ENCODE measurements around the gene NFATC1. TPM values are rescaled to one million over a fixed set of nuclear protein-coding genes. Genes with fewer than 3 reads are reported as not detected.
"Not testable (repeated sequence)": the region's sequence is repeated elsewhere in the genome, so short reads cannot be mapped to it uniquely, and the experiment has no call there.

NFATC1 gene
- total RNA-seq, 4 donors from 2014 or later: 7.1 to 74.7 (median 28.4) TPM

DNA sequence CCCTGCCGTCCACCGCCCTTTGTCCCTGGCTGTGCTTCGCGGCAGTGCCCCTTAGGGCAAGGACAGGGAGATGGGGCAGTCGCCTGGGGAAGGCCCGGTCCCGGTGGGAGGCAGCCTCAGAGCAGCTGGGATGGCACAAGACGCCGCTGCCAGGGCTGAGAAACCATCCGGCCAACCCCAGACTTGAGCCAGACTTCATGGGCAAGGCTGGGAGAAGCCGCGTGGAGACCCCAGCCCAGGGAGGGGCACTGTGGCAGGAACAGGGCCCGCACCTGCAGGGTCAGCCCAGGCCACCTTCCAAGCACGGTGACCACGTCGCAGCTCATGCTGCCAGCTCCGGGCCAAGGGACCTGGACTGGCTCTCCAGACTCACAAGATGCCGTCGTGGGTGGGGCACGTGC, 84.0 kb downstream of the NFATC1 start:
- no peak for TF ChIP-seq POLR2A (IDR thresholded peaks at IDR 0.05)
- TF ChIP-seq, protein P1, sequence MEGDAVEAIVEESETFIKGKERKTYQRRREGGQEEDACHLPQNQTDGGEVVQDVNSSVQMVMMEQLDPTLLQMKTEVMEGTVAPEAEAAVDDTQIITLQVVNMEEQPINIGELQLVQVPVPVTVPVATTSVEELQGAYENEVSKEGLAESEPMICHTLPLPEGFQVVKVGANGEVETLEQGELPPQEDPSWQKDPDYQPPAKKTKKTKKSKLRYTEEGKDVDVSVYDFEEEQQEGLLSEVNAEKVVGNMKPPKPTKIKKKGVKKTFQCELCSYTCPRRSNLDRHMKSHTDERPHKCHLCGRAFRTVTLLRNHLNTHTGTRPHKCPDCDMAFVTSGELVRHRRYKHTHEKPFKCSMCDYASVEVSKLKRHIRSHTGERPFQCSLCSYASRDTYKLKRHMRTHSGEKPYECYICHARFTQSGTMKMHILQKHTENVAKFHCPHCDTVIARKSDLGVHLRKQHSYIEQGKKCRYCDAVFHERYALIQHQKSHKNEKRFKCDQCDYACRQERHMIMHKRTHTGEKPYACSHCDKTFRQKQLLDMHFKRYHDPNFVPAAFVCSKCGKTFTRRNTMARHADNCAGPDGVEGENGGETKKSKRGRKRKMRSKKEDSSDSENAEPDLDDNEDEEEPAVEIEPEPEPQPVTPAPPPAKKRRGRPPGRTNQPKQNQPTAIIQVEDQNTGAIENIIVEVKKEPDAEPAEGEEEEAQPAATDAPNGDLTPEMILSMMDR (IDR thresholded peaks at IDR 0.05 in 4 of 5, conservative IDR thresholded peaks at IDR 0.05 in 1 of 5): no peak

DNA sequence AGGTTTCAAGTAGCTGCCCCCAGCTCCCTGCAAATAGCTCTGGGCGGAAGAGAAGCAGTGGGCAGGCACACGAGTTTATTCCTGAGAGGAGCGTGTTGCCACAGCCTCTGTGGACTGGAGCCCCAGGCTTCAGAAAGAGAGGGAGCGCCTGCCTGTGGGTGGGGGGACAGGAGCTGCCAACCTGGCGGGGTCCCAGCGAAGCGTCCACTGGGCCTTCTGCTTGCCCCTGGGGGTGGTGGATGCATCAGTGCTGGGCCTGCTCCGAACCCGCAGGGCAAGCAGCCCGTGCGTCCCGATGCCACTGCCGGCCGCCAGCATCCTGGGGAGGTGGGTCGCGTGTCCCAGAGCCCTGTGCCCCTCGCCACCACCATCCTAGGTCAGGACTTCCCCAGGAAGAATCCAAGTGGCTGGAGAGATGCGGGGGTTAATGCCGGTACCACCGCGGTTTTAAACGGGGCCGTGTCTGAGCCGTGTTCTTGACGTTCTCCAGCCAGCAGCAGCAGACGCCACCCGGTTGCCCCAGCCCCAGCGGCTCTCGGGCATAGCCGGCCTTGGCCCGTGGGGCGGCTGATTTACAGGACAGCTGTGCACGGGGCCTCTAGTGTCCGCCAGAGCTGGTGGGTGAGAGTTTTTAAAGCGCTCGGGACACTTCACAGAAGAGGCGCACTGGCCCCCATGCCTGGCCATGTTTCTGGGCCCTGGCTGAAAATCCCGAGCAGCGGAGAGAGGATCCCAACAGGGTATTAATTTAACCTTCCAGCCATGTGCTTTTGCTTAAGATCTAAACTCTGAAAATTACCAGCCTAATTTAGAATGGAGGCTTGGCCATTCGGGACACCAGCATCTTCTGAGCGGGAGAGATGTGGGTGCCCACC, 84.7 kb downstream of the NFATC1 start:
- Histone ChIP-seq H3K4me3 (no peak overlapping the region), H3K36me3 (no peaks in the 10 kb centered on the region), H3K4me1 (peaks cover 5 to 16% of the 10 kb centered on the region in 2 donors), H3K27ac (no peak overlapping the region), H3K9me3 (no peaks in the 10 kb centered on the region), H3K27me3 (no peaks in the 10 kb centered on the region)
- TF ChIP-seq, protein P1 (IDR thresholded peaks at IDR 0.05 in 4 of 5, conservative IDR thresholded peaks at IDR 0.05 in 1 of 5): no peak
- no peak for TF ChIP-seq POLR2A (IDR thresholded peaks at IDR 0.05)
- DNase-seq (peak in 1 of 2 donors; percentile 9), ATAC-seq (no peak)
- in situ Hi-C loops (cut with MboI; ENCODE audit: low sequenced_read_pairs in 4 of 4): no loop called here
- intact Hi-C loops (cut with DNase I; ENCODE audit: low total_unique reads): no loop called here

More for the DNA sequence above, 84.0 kb downstream of the NFATC1 start:
- H3K4me3 ChIP-seq: no peak overlapping the region
- H3K36me3 ChIP-seq: no peaks in the 10 kb centered on the region
- ATAC-seq (no peak), DNase-seq (no peak)
- intact Hi-C loops (cut with DNase I; ENCODE audit: low total_unique reads): no loop called here
- H3K27ac ChIP-seq: no peak overlapping the region
- no peaks in the 10 kb centered on the region for H3K9me3 ChIP-seq
- peaks cover 1 to 16% of the 10 kb centered on the region in 2 donors for H3K4me1 ChIP-seq
- H3K27me3 ChIP-seq: no peaks in the 10 kb centered on the region
- in situ Hi-C loops (cut with MboI; ENCODE audit: low sequenced_read_pairs in 4 of 4): no loop called here

DNA sequence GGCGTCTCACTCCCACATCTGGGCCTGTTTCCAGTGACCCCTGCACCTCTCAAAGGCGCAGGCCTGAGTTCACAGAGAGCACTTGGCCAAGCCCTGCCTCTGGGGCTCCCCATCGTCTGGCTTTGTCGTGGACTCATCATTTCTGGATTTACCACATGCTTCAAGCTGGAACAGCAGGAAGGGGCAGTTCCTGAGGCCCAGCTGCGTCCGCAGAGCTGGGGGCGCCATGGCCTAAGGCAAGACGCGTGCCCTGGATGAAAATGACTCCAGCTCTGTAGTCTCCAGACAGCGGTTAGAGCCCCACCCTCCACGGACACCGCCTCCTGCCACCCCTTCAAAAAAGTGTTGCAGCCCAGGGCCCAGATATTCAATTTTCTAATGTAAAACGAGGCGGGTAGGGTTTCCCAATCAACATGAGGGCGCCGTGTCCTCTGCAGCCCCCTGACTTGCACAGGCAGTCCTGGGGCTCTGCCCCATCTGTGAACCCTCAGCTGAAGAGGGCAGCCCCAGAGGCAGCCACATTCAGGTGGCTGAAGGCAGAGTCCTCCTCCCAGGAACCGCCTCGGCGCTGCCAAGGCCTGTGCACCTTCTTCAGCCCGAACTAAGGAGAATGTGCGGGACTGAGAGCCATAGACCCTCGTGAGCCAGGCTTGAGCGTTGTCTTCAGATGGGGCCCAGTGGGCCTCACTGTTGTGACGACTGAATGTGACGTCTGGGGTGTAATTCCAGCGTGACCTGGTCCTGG, 85.5 kb downstream of the NFATC1 start:
- no peak overlapping the region for H3K4me3 ChIP-seq
- ATAC-seq (no peak), DNase-seq (no peak)
- peaks cover 13 to 25% of the 10 kb centered on the region in 2 donors for H3K4me1 ChIP-seq
- no peak for TF ChIP-seq POLR2A (IDR thresholded peaks at IDR 0.05)
- TF ChIP-seq, protein P1 (IDR thresholded peaks at IDR 0.05 in 4 of 5, conservative IDR thresholded peaks at IDR 0.05 in 1 of 5): no peak
- H3K36me3 ChIP-seq: no peaks in the 10 kb centered on the region
- no peaks in the 10 kb centered on the region for H3K9me3 ChIP-seq
- in situ Hi-C loops (cut with MboI; ENCODE audit: low sequenced_read_pairs in 4 of 4): no loop called here
- intact Hi-C loops (cut with DNase I; ENCODE audit: low total_unique reads): no loop called here
- no peak overlapping the region for H3K27ac ChIP-seq
- H3K27me3 ChIP-seq: no peaks in the 10 kb centered on the region

DNA sequence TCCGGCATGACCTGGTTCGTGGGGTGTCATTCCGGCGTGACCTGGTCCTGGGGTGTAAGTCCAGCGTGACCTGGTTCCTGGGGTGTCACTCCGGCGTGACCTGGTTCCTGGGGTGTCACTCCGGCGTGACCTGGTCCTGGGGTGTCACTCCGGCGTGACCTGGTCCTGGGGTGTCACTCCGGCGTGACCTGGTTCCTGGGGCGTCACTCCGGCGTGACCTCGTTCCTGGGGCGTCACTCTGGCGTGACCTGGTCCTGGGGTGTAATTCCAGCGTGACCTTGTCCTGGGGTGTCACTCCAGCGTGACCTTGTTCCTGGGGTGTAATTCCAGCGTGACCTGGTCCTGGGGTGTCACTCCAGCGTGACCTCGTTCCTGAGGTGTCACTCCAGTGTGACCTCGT, 87.7 kb downstream of the NFATC1 start:
- ATAC-seq; H3K9me3 ChIP-seq; in situ Hi-C loops (cut with MboI; ENCODE audit: low sequenced_read_pairs in 4 of 4); H3K27ac ChIP-seq; H3K4me3 ChIP-seq; H3K27me3 ChIP-seq; intact Hi-C loops (cut with DNase I; ENCODE audit: low total_unique reads): not testable (repeated sequence)
- Histone ChIP-seq H3K36me3 (peaks cover 0 to 10% of the 10 kb centered on the region in 2 donors), H3K4me1 (peaks cover 15 to 32% of the 10 kb centered on the region in 2 donors)
- peak in 1 of 2 donors; percentile 3 for DNase-seq

DNA sequence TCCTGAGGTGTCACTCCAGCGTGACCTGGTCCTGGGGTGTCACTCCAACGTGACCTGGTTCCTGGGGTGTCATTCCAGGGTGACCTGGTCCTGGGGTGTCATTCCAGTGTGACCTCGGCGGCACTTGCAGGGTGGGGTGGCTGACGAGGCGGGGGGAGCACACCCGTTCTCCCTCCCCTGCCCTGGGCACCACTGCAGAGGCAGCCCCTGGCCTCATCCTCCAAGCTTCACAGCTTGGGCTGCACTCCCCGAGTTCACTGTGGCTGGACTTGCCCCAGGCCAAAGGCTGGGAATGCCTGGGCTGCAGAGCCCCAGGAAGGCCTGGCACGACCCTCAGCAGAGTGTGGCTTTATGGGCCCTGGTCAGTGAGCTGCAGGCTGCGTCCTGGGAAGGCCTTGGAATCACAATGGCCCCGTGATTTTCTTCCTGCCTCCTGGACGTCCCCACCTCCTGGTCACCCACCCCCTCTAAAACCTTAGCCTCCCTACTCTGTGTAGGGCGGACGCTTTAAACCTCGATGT, 88.3 kb downstream of the NFATC1 start:
- TF ChIP-seq POLR2A (IDR thresholded peaks at IDR 0.05): no peak
- TF ChIP-seq, protein P1 (IDR thresholded peaks at IDR 0.05 in 4 of 5, conservative IDR thresholded peaks at IDR 0.05 in 1 of 5): no peak
- Histone ChIP-seq H3K36me3 (peaks cover 0 to 10% of the 10 kb centered on the region in 2 donors), H3K4me3 (no peak overlapping the region), H3K4me1 (peaks cover 15 to 32% of the 10 kb centered on the region in 2 donors), H3K27me3 (no peaks in the 10 kb centered on the region), H3K27ac (no peak overlapping the region), H3K9me3 (no peaks in the 10 kb centered on the region)
- no peak for ATAC-seq
- intact Hi-C loops (cut with DNase I; ENCODE audit: low total_unique reads): no loop called here
- peak in 1 of 2 donors; percentile 7 for DNase-seq
- in situ Hi-C loops (cut with MboI; ENCODE audit: low sequenced_read_pairs in 4 of 4): no loop called here
